Hepatocyte (in vitro differentiated cells): ENCODE results near the gene TBXAS1. TPM values are rescaled to one million over a fixed set of nuclear protein-coding genes. Genes with fewer than 3 reads are reported as not detected.

ENCODE experiments used
- DNase-seq: peaks from one replicate; pipeline ENCODE4 v3.0.0-alpha.2; 2016; ENCODE audit warnings: low spot score
- H2AFZ ChIP-seq: fragments of 200-600 bp; sonication (generic); 2 replicates; pipeline ENCODE4 v1.6.0; 2016; ENCODE audit warnings: antibody characterized with exemption, mild to moderate bottlenecking
- H3K27ac ChIP-seq: fragments of 200-600 bp; sonication (generic); 2 replicates; pipeline ENCODE4 v1.5.1; 2016; ENCODE audit warnings: mild to moderate bottlenecking
- H3K27me3 ChIP-seq: fragments of 200-600 bp; sonication (generic); 2 replicates; pipeline ENCODE4 v1.6.1; 2016
- H3K36me3 ChIP-seq: fragments of 200-600 bp; sonication (generic); replicated peaks from 2 replicates; pipeline ENCODE4 v1.5.1; 2016; ENCODE audit warnings: low read depth; ENCODE audit not compliant: insufficient read depth
- H3K4me1 ChIP-seq: fragments of 200-600 bp; sonication (generic); 2 replicates; pipeline ENCODE4 v1.5.1; 2016; ENCODE audit warnings: mild to moderate bottlenecking, moderate library complexity; ENCODE audit not compliant: insufficient read depth
- H3K4me2 ChIP-seq: fragments of 200-600 bp; sonication (generic); 2 replicates; pipeline ENCODE4 v1.6.0; 2016
- H3K4me3 ChIP-seq: fragments of 200-600 bp; sonication (generic); 2 replicates; pipeline ENCODE4 v1.5.1; 2016; ENCODE audit warnings: mild to moderate bottlenecking
- H3K79me2 ChIP-seq: fragments of 200-600 bp; sonication (generic); 2 replicates; pipeline ENCODE4 v1.6.0; 2017; ENCODE audit warnings: mild to moderate bottlenecking
- H3K9me2 ChIP-seq: fragments of 200-600 bp; sonication (generic); replicated peaks from 2 replicates; pipeline ENCODE4 v1.6.0; 2017; ENCODE audit warnings: mild to moderate bottlenecking; ENCODE audit not compliant: insufficient read depth
- H3K9me3 ChIP-seq: fragments of 200-600 bp; sonication (generic); 2 replicates; pipeline ENCODE4 v1.5.1; 2016; ENCODE audit warnings: low read depth, mild to moderate bottlenecking
- H4K20me1 ChIP-seq: fragments of 200-600 bp; sonication (generic); 2 replicates; pipeline ENCODE4 v1.6.0; 2016; ENCODE audit warnings: mild to moderate bottlenecking; ENCODE audit not compliant: insufficient read depth, poor library complexity, severe bottlenecking
- EZH2 ChIP-seq: fragments of 200-600 bp; sonication (generic); IDR thresholded peaks from 2 replicates; pipeline ENCODE4 v1.6.1; 2016; ENCODE audit warnings: antibody characterized with exemption, mild to moderate bottlenecking, borderline replicate concordance
- EZH2phosphoT487 ChIP-seq: fragments of 200-600 bp; sonication (generic); IDR thresholded peaks from one replicate; pipeline ENCODE4 v1.6.1; 2018; ENCODE audit warnings: antibody characterized with exemption, mild to moderate bottlenecking, low read depth, moderate library complexity; ENCODE audit not compliant: unreplicated experiment, severe bottlenecking
- WGBS: methylation state at CpG from one replicate; pipeline ENCODE4 v1.1.6; 2016; ENCODE audit warnings: low lambda C conversion rate; ENCODE audit errors: missing lambda C conversion rate; 5-methylcytosine and 5-hydroxymethylcytosine counted together
- polyA plus RNA-seq: library from polyadenylated mRNA; unstranded; fragments of >200 nt; fragmentation: Nextera tagmentation; extraction: Ambion mirVana; gene quantifications from 2 replicates; pipeline ENCODE4 v1.2.1, GENCODE V29; 2016
- total RNA-seq: library from RNA; depleted of rRNA; stranded (reverse); fragments of >200 nt; gene quantifications from 2 replicates; pipeline ENCODE4 v1.2.3, GENCODE V29; 2014
- TF ChIP-seq, protein P1 (sequence below): fragments of 200-600 bp; sonication (generic); IDR thresholded peaks from 2 replicates; pipeline ENCODE4 v1.5.1; 2016; ENCODE audit warnings: antibody characterized with exemption, mild to moderate bottlenecking; ENCODE audit not compliant: poor library complexity

The TBXAS1 gene
- total and polyA plus RNA-seq, 2 experiments from 2014 or later = 3.9 to 11.5 TPM

DNA sequence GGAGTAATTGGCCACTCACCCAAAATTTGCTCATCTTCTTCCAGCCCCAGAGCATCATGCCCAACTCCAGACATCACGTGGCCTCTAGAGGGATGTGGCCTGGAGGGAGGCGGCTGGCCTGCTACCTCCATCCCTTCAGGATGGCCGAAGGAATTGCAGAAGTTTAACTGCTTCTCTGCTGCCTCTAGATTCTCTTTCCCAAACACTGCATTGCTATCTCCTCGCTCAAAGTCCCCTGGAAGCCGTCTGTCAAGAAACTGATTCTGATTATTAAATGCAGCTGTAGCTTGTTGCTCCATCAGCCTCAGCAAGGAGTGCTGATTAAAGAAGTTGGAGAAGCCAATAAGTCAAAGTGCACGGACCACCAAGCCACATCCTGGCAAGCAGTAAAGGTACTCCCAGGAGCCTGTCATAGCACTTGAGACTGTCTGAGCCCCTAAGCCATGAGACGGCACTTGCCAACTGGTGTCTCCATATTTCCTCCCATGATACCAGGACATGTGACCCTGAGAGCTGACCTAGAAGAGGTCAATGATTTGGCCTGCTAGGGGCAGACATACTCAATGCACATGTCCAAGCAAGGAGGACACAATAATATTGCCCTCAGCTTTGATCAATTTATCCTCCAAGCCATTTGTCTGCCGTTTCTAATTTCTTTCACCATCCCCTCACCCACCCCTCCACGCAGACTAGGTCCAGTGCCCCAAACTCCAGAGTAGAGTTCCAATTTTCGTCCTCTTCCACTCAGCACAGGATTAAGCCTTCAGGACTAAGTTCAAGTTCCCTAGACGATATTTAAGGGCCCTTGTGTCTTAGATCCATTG lies 84.2 kb downstream of the TBXAS1 start:
- Histone ChIP-seq H2AFZ (no peak overlapping the region), H3K4me3 (no peak overlapping the region), H4K20me1 (no peaks in the 10 kb centered on the region), H3K9me2 (no peaks in the 10 kb centered on the region), H3K4me1 (peaks cover 24% of the 10 kb centered on the region), H3K27me3 (no peaks in the 10 kb centered on the region), H3K79me2 (no peaks in the 10 kb centered on the region), H3K27ac (no peak overlapping the region), H3K4me2 (no peak overlapping the region), H3K9me3 (no peaks in the 10 kb centered on the region), H3K36me3 (no peaks in the 10 kb centered on the region)
- 73% methylated on average over 11 of the region's 11 CpGs for WGBS
- DNase-seq = no peak
- TF ChIP-seq EZH2 = no peak
- TF ChIP-seq, protein P1, sequence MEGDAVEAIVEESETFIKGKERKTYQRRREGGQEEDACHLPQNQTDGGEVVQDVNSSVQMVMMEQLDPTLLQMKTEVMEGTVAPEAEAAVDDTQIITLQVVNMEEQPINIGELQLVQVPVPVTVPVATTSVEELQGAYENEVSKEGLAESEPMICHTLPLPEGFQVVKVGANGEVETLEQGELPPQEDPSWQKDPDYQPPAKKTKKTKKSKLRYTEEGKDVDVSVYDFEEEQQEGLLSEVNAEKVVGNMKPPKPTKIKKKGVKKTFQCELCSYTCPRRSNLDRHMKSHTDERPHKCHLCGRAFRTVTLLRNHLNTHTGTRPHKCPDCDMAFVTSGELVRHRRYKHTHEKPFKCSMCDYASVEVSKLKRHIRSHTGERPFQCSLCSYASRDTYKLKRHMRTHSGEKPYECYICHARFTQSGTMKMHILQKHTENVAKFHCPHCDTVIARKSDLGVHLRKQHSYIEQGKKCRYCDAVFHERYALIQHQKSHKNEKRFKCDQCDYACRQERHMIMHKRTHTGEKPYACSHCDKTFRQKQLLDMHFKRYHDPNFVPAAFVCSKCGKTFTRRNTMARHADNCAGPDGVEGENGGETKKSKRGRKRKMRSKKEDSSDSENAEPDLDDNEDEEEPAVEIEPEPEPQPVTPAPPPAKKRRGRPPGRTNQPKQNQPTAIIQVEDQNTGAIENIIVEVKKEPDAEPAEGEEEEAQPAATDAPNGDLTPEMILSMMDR = no peak
- TF ChIP-seq EZH2phosphoT487 = no peak

DNA sequence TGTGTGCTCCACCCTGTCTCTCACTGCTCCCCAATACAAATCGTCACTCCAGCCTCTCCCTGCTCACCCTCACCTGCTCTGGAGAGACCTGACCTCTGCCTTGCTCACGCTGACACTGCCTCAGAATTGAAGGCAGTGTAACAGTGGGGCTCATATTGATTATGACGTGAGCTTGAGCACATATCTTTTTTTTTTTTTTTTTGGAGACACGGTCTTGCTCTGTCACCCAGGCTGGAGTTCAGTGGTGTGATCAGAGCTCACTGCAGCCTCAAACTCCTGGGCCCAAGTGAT lies 84.7 kb downstream of the TBXAS1 start:
- Histone ChIP-seq H3K36me3 (no peaks in the 10 kb centered on the region), H3K79me2 (no peaks in the 10 kb centered on the region), H3K4me1 (peaks cover 27% of the 10 kb centered on the region), H3K4me3 (no peak overlapping the region), H3K27ac (no peak overlapping the region), H4K20me1 (no peaks in the 10 kb centered on the region), H3K9me3 (no peaks in the 10 kb centered on the region), H3K9me2 (no peaks in the 10 kb centered on the region), H2AFZ (no peak overlapping the region), H3K4me2 (no peak overlapping the region), H3K27me3 (no peaks in the 10 kb centered on the region)
- no peak for TF ChIP-seq EZH2
- TF ChIP-seq EZH2phosphoT487 = no peak
- TF ChIP-seq, protein P1 = no peak
- WGBS = 91% methylated on average over 4 of the region's 4 CpGs
- no peak for DNase-seq

DNA sequence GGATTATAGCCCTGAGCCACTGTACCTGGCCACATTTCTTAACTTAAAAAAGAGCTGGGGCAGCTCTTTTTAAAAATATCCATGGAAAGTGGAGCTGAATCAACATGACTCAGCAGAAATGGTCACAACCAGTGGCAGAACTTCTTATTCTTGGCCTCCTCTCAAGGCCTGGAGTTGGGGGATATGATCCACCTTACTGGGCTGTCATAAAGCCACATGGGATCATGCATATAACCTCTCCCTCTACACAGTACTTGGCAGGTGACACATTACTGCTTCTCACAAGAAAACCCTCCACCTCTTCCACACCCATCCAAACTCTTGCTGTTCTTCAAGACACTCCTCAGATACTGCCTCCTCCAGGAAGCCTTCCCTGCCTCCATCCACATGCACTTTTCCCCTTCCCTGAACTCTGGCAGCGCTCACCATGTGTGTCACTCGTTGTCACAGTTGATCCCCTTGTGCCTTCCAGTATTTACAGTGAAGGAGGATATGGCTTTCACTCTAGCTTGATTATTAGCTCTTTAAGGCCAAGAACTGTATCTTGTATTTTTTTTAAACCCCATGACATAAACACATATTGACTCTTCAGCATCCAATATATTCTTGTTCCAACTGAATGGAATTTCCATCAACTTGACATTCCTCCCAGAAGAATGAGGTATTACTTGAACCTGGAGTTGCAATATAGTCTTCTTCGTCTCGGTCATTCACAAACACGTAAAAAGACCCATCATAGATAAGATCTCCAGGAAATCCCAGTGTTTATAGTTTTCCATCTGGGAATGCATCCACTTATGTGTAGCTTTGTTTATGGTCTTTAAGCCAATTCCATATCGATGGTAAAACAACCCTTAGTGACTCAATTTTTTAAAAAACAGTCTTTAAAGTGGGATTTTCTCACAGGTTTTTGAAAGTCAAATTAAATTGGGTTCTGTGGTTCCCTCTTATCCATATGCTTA lies 85.5 kb downstream of the TBXAS1 start:
- no peaks in the 10 kb centered on the region for H3K9me3 ChIP-seq
- no peaks in the 10 kb centered on the region for H3K27me3 ChIP-seq
- no peak for TF ChIP-seq EZH2
- H3K4me1 ChIP-seq = peaks cover 29% of the 10 kb centered on the region
- no peaks in the 10 kb centered on the region for H3K79me2 ChIP-seq
- DNase-seq = no peak
- H3K4me3 ChIP-seq = no peak overlapping the region
- H3K36me3 ChIP-seq = no peaks in the 10 kb centered on the region
- no peaks in the 10 kb centered on the region for H4K20me1 ChIP-seq
- no peaks in the 10 kb centered on the region for H3K9me2 ChIP-seq
- H2AFZ ChIP-seq = no peak overlapping the region
- WGBS = 51% methylated on average over 6 of the region's 6 CpGs
- H3K27ac ChIP-seq = peak overlapping the region; percentile 56
- no peak overlapping the region for H3K4me2 ChIP-seq

DNA sequence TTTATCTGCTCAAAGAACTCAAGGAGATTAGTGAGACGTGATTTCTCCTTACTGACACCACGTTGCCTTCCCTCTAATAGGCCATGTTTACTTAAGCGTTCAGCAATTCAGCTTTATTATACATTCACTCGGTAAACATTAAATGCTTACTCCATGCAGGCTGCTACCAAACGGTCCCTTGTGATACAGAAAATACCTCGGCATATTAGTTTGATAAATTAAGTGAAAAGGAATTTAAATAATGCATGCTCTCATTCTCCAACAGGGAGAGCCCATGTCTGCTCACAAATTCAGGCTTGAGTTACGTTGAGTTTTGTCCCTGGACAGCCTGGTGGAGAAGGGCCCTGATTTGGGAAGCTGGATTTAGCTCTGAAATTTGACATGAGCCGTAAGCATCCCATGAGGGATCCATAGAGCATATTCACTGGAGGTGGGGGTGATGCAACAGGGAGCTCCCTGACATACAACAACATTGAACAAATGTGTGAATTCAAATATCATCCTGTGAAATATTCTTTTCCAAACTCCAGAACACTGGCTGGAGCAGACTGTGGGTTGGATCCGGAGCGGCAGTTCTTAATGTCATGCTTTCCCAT lies 86.3 kb downstream of the TBXAS1 start:
- no peak overlapping the region for H3K4me2 ChIP-seq
- H2AFZ ChIP-seq = no peak overlapping the region
- TF ChIP-seq, protein P1 = no peak
- no peak for TF ChIP-seq EZH2
- TF ChIP-seq EZH2phosphoT487 = no peak
- peaks cover 29% of the 10 kb centered on the region for H3K4me1 ChIP-seq
- H3K9me2 ChIP-seq = no peaks in the 10 kb centered on the region
- H3K79me2 ChIP-seq = no peaks in the 10 kb centered on the region
- H3K36me3 ChIP-seq = no peaks in the 10 kb centered on the region
- no peak for DNase-seq
- H3K4me3 ChIP-seq = no peak overlapping the region
- H3K9me3 ChIP-seq = no peaks in the 10 kb centered on the region
- no peaks in the 10 kb centered on the region for H4K20me1 ChIP-seq
- WGBS = 42% methylated on average over 10 of the region's 10 CpGs
- H3K27me3 ChIP-seq = no peaks in the 10 kb centered on the region
- H3K27ac ChIP-seq = peak overlapping the region; percentile 56
